Measurements from ENCODE around the gene ADAMTS16.

DNA sequence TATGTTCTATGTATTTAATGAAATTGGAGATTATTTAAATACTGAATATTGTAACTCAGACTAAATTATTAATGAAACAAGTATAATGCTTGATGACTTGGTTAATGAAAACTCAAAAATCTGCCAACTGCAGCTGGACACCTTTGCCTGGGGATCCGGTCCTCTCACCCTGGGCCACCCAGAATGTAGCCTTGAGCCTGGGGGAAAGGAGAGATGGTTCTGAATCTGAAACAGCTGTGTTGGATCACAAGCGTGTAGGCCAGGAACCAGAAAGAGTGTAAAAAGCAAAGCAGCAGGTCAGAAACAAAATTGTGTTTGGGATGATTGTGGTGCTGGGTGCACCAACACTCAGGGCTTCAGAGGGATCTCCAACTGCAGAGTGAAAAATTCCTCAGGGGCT, 38.5 kb downstream of the ADAMTS16 start:
- TF ChIP-seq EZH2 (IDR thresholded peaks at IDR 0.05) (no peak), POLR2AphosphoS5 (IDR thresholded peaks at IDR 0.05; ENCODE audit: borderline replicate concordance, low read depth, low read length) (no peak), FOXP2 (optimal IDR thresholded peaks at IDR 0.05; ENCODE audit: control extremely low read depth, extremely low read length, insufficient read depth) (no peak)
